ENCODE data around the gene MED13L. TPM values are rescaled to one million over a fixed set of nuclear protein-coding genes. Genes with fewer than 3 reads are reported as not detected.

The MED13L gene
- polyA plus RNA-seq, 3 donors = 69.2 to 91.0 (median 81.3) TPM

GRCh38 chr12:115932066-115932465, 345.4 kb downstream of the MED13L start:
- DNase-seq (ENCODE audit: extremely low read depth in 1 of 11, low read depth in 9 of 11, low spot score in 4 of 11) = no peak

GRCh38 chr12:115930336-115930735, 347.2 kb downstream of the MED13L start:
- DNase-seq (ENCODE audit: extremely low read depth in 1 of 11, low read depth in 9 of 11, low spot score in 4 of 11) = no peak

- DNase-seq (ENCODE audit: extremely low read depth in 1 of 11, low read depth in 9 of 11, low spot score in 4 of 11) = no peak
Measured at GRCh38 chr12:115926037-115926670, 351.3 kb downstream of the MED13L start.

- no peak for DNase-seq (ENCODE audit: extremely low read depth in 1 of 11, low read depth in 9 of 11, low spot score in 4 of 11)
Measured at GRCh38 chr12:115923851-115924250, 353.6 kb downstream of the MED13L start.

GRCh38 chr12:115922952-115923564, 354.4 kb downstream of the MED13L start:
- no peak for DNase-seq (ENCODE audit: extremely low read depth in 1 of 11, low read depth in 9 of 11, low spot score in 4 of 11)

- DNase-seq (ENCODE audit: extremely low read depth in 1 of 11, low read depth in 9 of 11, low spot score in 4 of 11) = no peak
Measured at GRCh38 chr12:115920395-115921183, 356.9 kb downstream of the MED13L start.

- no peak for DNase-seq (ENCODE audit: extremely low read depth in 1 of 11, low read depth in 9 of 11, low spot score in 4 of 11)
Measured at GRCh38 chr12:115918763-115919162, 358.7 kb downstream of the MED13L start.

- DNase-seq (ENCODE audit: extremely low read depth in 1 of 11, low read depth in 9 of 11, low spot score in 4 of 11) = peak in 10 of 11 donors; percentile 19 to 46 (median 36)
Measured at GRCh38 chr12:115916910-115917668, 360.4 kb downstream of the MED13L start.

- no peak for DNase-seq (ENCODE audit: extremely low read depth in 1 of 11, low read depth in 9 of 11, low spot score in 4 of 11)
Measured at GRCh38 chr12:115914122-115914521, 363.4 kb downstream of the MED13L start.

- no peak for DNase-seq (ENCODE audit: extremely low read depth in 1 of 11, low read depth in 9 of 11, low spot score in 4 of 11)
Measured at GRCh38 chr12:115912440-115912839, 365.1 kb downstream of the MED13L start.

GRCh38 chr12:115911360-115911759, 366.1 kb downstream of the MED13L start:
- DNase-seq (ENCODE audit: extremely low read depth in 1 of 11, low read depth in 9 of 11, low spot score in 4 of 11) = no peak

- no peak for DNase-seq (ENCODE audit: extremely low read depth in 1 of 11, low read depth in 9 of 11, low spot score in 4 of 11)
Measured at GRCh38 chr12:115910057-115910456, 367.4 kb downstream of the MED13L start.
